HG03066 (cell line): Measurements from ENCODE around the gene GTF2H2C.
"Not testable (repeated sequence)": the region's sequence is repeated elsewhere in the genome, so short reads cannot be mapped to it uniquely, and the experiment has no call there.

Experiments used
- ATAC-seq: cut with Tn5 transposase; IDR thresholded peaks from one replicate; pipeline ENCODE4 v1.9.1; 2021; ENCODE audit warnings: low read depth; ENCODE audit not compliant: unreplicated experiment

Gene GTF2H2C

GRCh38 chr5:69559908-69560330 is at the start of gene GTF2H2C:
GTF2H2C (plus strand) TSS chr5:69560191; CDS start chr5:69565133, 4,942 bp downstream.
- ATAC-seq, result peak; percentile 95

- ATAC-seq, result no peak
Observed at GRCh38 chr5:69510694-69511093, 49.3 kb upstream of the GTF2H2C start.

- no peak for ATAC-seq
Observed at GRCh38 chr5:69512740-69513260, 47.2 kb upstream of the GTF2H2C start.

GRCh38 chr5:69515570-69515969 is 44.4 kb upstream of the GTF2H2C start:
- not testable (repeated sequence) for ATAC-seq

GRCh38 chr5:69516769-69517168 is 43.2 kb upstream of the GTF2H2C start:
- no peak for ATAC-seq

GRCh38 chr5:69517763-69518212 is 42.2 kb upstream of the GTF2H2C start:
- ATAC-seq, result no peak

- ATAC-seq, result no peak
Observed at GRCh38 chr5:69519285-69519684, 40.7 kb upstream of the GTF2H2C start.

GRCh38 chr5:69522035-69522434 is 38.0 kb upstream of the GTF2H2C start:
- ATAC-seq, result no peak

GRCh38 chr5:69525490-69525889 is 34.5 kb upstream of the GTF2H2C start:
- no peak for ATAC-seq

GRCh38 chr5:69526660-69527059 is 33.3 kb upstream of the GTF2H2C start:
- no peak for ATAC-seq

- no peak for ATAC-seq
Observed at GRCh38 chr5:69527128-69527770, 32.7 kb upstream of the GTF2H2C start.

- no peak for ATAC-seq
Observed at GRCh38 chr5:69528035-69528434, 32.0 kb upstream of the GTF2H2C start.

- ATAC-seq, result no peak
Observed at GRCh38 chr5:69528609-69529008, 31.4 kb upstream of the GTF2H2C start.

- no peak for ATAC-seq
Observed at GRCh38 chr5:69530561-69531405, 29.2 kb upstream of the GTF2H2C start.

- ATAC-seq, result no peak
Observed at GRCh38 chr5:69531406-69531801, 28.6 kb upstream of the GTF2H2C start.

GRCh38 chr5:69537911-69538310 is 22.1 kb upstream of the GTF2H2C start:
- not testable (repeated sequence) for ATAC-seq

- ATAC-seq, result not testable (repeated sequence)
Observed at GRCh38 chr5:69538735-69539134, 21.3 kb upstream of the GTF2H2C start.

GRCh38 chr5:69541347-69541746 is 18.6 kb upstream of the GTF2H2C start:
- not testable (repeated sequence) for ATAC-seq

- not testable (repeated sequence) for ATAC-seq
Observed at GRCh38 chr5:69542838-69543618, 17.0 kb upstream of the GTF2H2C start.

GRCh38 chr5:69544602-69545001 is 15.4 kb upstream of the GTF2H2C start:
- not testable (repeated sequence) for ATAC-seq
